HG03442 (cell line): Measurements from ENCODE around the gene RGS19.

Experiments used
- ATAC-seq: cut with Tn5 transposase; IDR thresholded peaks from one replicate; pipeline ENCODE4 v1.9.1; 2021; ENCODE audit warnings: mild to moderate bottlenecking, moderate library complexity; ENCODE audit not compliant: unreplicated experiment

The RGS19 gene

GRCh38 chr20:64108731-64109681 is 29.7 kb upstream of the RGS19 start:
- ATAC-seq = no peak

- ATAC-seq = no peak
These were observed 28.6 kb upstream of the RGS19 start for GRCh38 chr20:64107736-64108457.

GRCh38 chr20:64106981-64107735 is 27.8 kb upstream of the RGS19 start, which contains the start of gene NPBWR2:
Gene NPBWR2, minus strand, starts transcription at chr20:64107565. Its CDS starts 734 bp downstream, at chr20:64106831.
- ATAC-seq = no peak

GRCh38 chr20:64106435-64106961 is 27.2 kb upstream of the RGS19 start:
- no peak for ATAC-seq

GRCh38 chr20:64105846-64106434 is 26.6 kb upstream of the RGS19 start:
- ATAC-seq = no peak

GRCh38 chr20:64104667-64105451 is 25.5 kb upstream of the RGS19 start:
- ATAC-seq = no peak

GRCh38 chr20:64103871-64104666 is 24.8 kb upstream of the RGS19 start:
- no peak for ATAC-seq

GRCh38 chr20:64102647-64103354 is 23.5 kb upstream of the RGS19 start:
- no peak for ATAC-seq

GRCh38 chr20:64101731-64102621 is 22.7 kb upstream of the RGS19 start:
- no peak for ATAC-seq

GRCh38 chr20:64100946-64101688 is 21.8 kb upstream of the RGS19 start:
- no peak for ATAC-seq

- ATAC-seq = no peak
These were observed 21.2 kb upstream of the RGS19 start for GRCh38 chr20:64100566-64100888.

GRCh38 chr20:64099880-64100565 is 20.7 kb upstream of the RGS19 start:
- ATAC-seq = no peak

- no peak for ATAC-seq
These were observed 19.9 kb upstream of the RGS19 start for GRCh38 chr20:64099086-64099786.

- no peak for ATAC-seq
These were observed 19.2 kb upstream of the RGS19 start for GRCh38 chr20:64098471-64099013.

- ATAC-seq = no peak
These were observed 17.2 kb upstream of the RGS19 start for GRCh38 chr20:64096535-64096934.
